Gastrocnemius medialis (tissue), 4 donors: ENCODE data around the gene PRDM15.

ENCODE experiments used
- CTCF ChIP-seq, 5 experiments: fragments of 450-650 bp in 3 of 5; fragments of 200-600 bp in 2 of 5; sonication (generic) in 2 of 5; IDR thresholded peaks in 4 of 5; conservative IDR thresholded peaks in 1 of 5; 1 replicate in 4 of 5; 2 replicates in 1 of 5; pipeline ENCODE4 v1.5.1; 2016 to 2019; ENCODE audit warnings: antibody characterized with exemption in 5 of 5, mild to moderate bottlenecking in 3 of 5, moderate library complexity in 3 of 5
- POLR2A ChIP-seq, 2 donors: fragments of 450-650 bp; IDR thresholded peaks; one replicate each; pipeline ENCODE4 v1.6.1; 2017; ENCODE audit warnings: antibody characterized with exemption in 2 of 2, mild to moderate bottlenecking in 2 of 2, moderate library complexity in 2 of 2

GRCh38 chr21:41837756-41838297 lies 41.3 kb downstream of the PRDM15 start:
- TF ChIP-seq CTCF (IDR thresholded peaks at IDR 0.05 in 4 of 5, conservative IDR thresholded peaks at IDR 0.05 in 1 of 5) (no peak), POLR2A (IDR thresholded peaks at IDR 0.05) (no peak)
